HG03558 (cell line): ENCODE data around the gene ITPR1.
"Not testable (repeated sequence)": the region's sequence is repeated elsewhere in the genome, so short reads cannot be mapped to it uniquely, and the experiment has no call there.

ENCODE experiments used
- ATAC-seq: cut with Tn5 transposase; IDR thresholded peaks from one replicate; pipeline ENCODE4 v1.9.1; 2021; ENCODE audit warnings: moderate number of reproducible peaks; ENCODE audit not compliant: unreplicated experiment; ENCODE audit errors: extremely low read depth

The ITPR1 gene

GRCh38 chr3:4493014-4493940 lies at the start of gene ITPR1:
TSS of gene ITPR1 (plus strand) at chr3:4493348. CDS start at chr3:4516492, 23,144 bp downstream.
- peak; percentile 87 for ATAC-seq

GRCh38 chr3:4447295-4447999 lies 45.7 kb upstream of the ITPR1 start:
- ATAC-seq: no peak

DNA sequence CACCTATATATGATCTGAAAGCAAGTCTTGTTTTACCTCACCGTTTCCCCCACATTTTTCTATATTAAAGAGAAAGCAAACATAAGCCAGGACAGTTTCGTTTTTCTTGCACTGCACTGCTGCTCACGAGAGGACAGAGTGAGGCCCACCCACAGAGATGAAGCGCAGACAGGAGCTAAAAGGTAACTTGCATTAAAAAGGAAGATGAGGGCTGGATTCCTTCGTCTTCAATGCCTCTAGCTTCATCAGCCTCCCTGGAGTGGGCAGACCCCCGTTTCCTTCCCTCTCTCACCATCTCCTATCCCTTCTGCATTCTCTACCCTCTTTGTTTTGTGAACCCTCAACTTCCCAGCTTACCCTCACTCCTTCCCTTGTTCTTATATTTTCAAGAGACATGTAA lies 45.0 kb upstream of the ITPR1 start:
- no peak for ATAC-seq

DNA sequence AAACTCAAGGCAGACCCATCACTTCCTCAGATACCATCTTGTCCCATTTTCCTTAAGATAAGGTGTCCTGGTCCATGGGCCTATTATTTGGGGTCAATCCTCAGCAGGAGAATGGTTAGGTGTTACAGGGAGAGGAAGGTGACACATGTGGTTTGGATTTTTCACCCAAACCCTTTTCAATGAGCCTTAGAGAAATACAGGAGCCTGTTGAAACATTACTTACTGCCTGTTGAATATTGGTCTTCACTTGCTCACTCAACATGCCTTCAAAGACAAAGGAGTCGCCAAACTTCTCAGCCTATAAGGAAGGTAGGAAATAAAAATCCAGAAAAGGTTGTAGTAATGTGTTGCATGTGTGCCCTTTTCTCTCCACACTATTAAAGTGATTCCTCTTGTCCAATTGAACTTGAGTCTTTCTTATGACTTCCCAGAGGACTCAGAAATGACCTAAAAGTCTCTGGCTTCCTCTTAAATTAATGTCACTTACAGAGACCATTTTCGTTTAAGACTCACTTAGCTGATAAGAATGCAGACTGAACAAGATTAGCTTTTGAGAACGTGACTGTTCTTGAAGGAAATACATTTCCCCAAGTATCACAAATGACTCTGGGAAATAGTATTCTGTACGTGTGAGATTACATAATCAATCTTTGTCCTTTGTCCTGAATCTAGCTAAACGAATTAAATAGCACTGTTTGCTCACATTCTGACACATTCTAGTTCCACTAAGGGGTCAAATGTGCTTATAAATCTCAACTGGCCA lies 43.9 kb upstream of the ITPR1 start:
- ATAC-seq: no peak

- no peak for ATAC-seq
Measured at GRCh38 chr3:4454142-4454541, 39.0 kb upstream of the ITPR1 start.

DNA sequence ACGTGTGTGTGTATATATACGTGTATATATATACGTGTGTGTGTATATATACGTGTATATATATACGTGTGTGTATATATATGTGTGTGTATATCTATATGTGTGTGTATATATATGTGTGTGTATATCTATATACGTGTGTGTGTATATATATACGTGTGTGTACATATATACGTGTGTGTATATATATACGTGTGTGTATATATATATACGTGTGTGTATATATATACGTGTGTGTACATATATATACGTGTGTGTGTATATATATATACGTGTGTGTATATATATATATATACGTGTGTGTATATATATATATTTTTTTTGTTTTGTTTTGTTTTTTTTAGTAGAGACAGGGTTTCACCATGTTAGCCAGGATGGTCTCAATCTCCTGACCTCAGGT lies 36.4 kb upstream of the ITPR1 start:
- ATAC-seq: not testable (repeated sequence)

DNA sequence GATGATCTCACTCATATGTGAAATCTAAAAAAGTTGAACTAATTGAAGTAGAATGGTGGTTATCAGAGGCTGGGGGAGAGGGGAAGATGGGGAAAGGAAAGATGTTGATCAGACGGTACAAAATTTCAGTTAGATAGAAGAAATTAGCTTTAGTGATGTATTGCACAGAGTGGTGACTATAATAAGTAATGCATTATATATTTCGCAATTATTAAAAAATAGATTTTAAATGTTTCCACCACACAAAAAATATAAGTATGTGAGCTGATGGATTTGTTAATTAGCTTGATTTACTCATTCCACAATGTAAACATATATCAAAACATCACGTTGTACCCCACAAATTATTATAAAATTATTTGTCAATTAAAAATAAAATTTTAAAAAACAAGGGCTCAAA lies 34.2 kb upstream of the ITPR1 start:
- ATAC-seq: no peak

DNA sequence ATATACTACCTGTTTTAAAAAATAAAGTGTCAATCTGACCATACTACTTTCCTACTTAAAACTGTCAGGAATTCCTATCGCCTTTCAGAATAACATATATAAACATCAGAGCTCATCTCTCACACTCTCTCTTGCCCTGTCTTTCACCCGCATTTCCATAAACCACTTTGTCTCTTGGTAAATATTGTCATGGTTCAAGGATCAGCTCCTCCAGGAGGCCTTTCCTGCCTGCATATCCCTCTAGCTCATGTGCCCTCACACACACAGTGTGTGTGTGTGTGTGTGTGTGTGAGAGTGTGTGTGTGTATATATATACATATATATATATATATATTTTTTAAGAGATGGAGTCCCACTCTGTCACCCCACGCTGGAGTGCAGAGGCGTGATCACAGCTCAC lies 32.8 kb upstream of the ITPR1 start:
- no peak for ATAC-seq

GRCh38 chr3:4461468-4462090 lies 31.6 kb upstream of the ITPR1 start:
- no peak for ATAC-seq

GRCh38 chr3:4462369-4463040 lies 30.6 kb upstream of the ITPR1 start:
- no peak for ATAC-seq

DNA sequence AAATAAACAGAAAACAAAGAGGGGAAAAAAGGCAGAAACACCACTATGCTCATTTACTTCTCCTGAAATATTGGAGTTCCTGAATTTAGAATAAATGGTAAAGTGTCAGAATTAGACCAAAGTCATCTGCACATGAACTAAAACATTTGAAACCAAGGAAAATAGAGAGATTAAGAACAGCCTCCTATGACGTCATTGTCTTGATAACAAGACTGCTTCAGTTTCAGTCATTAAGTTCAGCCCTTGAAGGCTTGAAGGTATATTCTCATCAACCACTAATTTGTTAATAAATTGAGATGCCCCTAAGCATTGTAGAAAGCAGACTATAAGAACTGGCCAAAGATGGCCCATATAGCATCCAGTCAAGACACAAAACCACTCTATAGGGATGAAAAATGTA lies 28.6 kb upstream of the ITPR1 start:
- ATAC-seq: no peak

DNA sequence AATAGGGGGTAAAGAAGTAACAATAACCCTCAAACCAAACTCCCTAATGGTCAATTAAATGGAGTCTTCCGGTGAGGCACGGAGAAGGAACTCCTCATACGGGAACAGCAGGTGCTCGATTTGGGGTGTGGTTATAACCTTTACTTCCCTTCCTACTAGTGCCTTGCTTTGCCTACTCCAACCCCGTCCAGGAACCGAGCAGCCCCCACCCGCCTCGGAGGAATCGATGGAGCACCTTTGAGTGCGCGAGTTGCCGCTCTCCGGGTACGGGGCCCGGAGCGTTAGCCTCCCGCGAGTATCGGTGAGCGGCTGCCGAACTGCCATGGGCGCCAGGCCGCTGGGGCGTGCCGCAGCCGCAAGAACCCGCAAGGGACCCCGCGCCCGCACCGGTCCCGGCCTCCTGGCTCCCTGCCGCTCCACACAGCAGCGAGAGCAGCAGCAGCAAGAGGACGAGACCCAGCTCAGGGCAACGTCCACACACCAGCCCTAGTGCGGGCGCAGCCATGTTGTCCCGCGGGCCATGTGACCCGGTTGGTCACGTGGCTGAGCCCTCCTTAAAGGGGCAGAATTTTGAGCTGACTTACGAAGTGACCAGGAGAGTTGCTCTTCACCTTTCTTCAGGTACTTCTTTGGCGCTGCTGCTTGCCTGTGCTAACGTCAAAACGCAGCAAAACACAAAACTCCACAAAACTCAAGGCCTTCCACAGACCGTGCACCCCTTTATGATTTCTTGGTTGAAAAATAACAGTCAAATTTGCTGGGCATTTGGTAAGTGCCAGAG lies 26.2 kb upstream of the ITPR1 start, which contains the start of gene SUMF1:
SUMF1 (minus strand) TSS at position 529 of the 781 bp plus-strand sequence; CDS start at position 505, 24 bp downstream.
- peak; percentile 99 for ATAC-seq

DNA sequence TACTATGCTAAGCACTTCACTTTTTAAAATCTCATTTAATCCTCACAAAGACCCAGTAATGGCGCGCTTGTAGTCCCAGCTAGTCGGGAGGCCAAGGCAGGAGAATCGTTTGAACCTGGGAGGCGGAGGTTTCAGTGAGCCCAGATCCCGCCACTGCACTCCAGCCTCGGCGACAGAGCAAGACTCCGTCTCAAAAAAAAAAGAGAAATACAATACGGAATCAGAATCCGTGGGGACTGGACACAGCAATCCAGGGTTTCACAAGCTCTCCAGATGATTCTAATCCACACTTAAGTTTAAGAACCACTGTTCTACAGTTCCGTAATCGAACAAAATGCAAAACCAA lies 25.7 kb upstream of the ITPR1 start:
- ATAC-seq: no peak

GRCh38 chr3:4471907-4472306 lies 21.2 kb upstream of the ITPR1 start:
- ATAC-seq: no peak

DNA sequence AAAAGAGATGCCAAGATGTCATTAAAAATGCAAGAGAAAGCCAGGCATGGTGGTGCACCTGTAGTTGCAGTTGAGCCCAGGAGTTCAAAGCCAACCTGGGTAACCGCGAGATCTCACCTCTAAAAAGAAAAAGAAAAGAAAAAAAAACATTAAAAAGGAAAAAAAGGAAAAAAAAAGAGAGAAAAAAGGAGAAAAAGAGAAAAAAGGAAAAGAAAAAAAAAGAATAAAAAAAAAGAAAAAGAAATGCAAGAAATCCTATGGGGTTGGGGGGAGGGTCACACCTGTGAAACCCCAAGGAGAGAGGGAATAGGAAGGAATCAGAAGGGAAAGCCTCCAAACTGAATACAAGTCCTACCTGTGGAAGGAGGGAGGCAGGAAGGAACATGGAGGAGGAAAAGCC lies 20.8 kb upstream of the ITPR1 start:
- ATAC-seq: no peak

GRCh38 chr3:4472766-4473165 lies 20.4 kb upstream of the ITPR1 start:
- no peak for ATAC-seq

DNA sequence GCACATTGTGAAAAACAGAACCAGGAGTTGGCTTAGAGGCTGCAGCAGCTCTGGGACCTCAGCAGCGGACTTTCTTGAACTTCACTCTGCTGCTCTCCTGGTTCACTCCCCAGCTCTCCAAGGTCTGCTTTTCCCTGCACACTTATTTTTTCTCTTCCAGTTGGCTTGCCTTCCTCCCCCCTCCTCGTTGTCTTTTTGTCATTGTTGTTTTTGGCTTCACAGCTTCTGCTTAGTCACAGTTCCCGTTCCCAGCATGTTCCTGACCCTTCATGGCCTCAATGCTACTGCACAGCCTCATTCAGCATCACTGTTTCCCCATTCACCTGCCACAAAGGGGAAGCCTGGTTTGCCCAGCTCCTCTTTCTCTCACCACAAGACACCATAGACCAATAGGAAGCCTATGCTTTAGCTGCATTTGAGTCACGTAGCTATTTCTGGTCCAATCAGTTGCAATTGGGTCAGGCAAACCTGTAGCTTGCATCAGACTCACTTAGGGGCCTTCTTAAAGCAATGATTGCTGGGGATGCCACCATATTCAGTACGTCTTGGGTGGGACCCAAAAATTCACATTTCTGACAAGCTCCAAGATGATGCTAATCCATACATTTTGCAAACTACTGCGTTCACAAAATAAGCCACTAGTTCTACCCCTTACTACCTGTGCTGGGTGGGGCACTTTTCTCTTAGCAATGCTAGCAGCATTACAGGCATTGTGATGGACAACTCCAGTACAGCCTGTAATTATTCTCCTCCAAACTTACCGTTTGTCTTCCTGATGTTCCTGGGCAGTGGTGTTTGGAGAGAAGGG lies 18.3 kb upstream of the ITPR1 start:
- peak; percentile 46 for ATAC-seq

DNA sequence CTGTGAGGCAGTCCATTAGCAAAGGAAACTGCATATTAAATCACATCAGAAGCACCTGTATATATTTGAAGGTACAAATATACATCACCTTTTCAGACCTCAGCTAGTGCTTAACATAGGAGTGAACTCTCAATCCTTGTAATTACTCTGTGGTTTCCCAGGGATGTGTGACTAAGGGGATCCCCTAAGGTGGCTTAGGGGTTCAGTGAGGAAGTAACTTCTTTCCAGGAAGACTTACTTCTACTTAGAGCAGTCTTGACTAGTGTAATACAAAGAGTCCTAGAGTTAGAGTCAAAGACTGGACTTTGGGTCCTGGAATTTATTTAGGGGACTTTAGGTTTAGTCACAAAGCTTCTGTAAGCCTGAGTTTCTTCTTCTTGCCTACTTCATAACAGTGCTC lies 17.3 kb upstream of the ITPR1 start:
- ATAC-seq: no peak
